Cardiac muscle cell (in vitro differentiated cells and primary cell): ENCODE measurements around the gene KCNMA1. TPM values are rescaled to one million over a fixed set of nuclear protein-coding genes. Genes with fewer than 3 reads are reported as not detected.
A peak's percentile ranks its signal among the peaks of the same experiment; 100 is the strongest.

ENCODE experiments used
- DNase-seq, 2 donors: peaks; one replicate each; pipeline versions ENCODE4 v3.0.0 to v3.0.0-alpha.2; 2010 to 2017; ENCODE audit warnings: low read depth in 1 of 2, low spot score in 1 of 2
- H3K27ac ChIP-seq: fragments of 200-600 bp; sonication (generic); 2 replicates; pipeline ENCODE4 v1.5.1; 2016
- H3K27me3 ChIP-seq: fragments of 200-600 bp; sonication (generic); 2 replicates; pipeline ENCODE4 v1.6.0; 2016; ENCODE audit warnings: control low read depth
- H3K36me3 ChIP-seq: fragments of 200-600 bp; sonication (generic); 2 replicates; pipeline ENCODE4 v1.5.1; 2016; ENCODE audit warnings: control low read depth
- H3K4me1 ChIP-seq: fragments of 200-600 bp; sonication (generic); 2 replicates; pipeline ENCODE4 v1.8.1; 2017; ENCODE audit warnings: low read depth, mild to moderate bottlenecking, mixed run types
- H3K4me3 ChIP-seq: fragments of 200-600 bp; sonication (generic); 2 replicates; pipeline ENCODE4 v1.5.1; 2016; ENCODE audit warnings: mild to moderate bottlenecking
- H3K9me3 ChIP-seq: fragments of 200-600 bp; sonication (generic); 2 replicates; pipeline ENCODE4 v1.5.1; 2017; ENCODE audit warnings: low read depth, mild to moderate bottlenecking, control low read depth
- CTCF ChIP-seq: IDR thresholded peaks from 2 replicates; pipeline ENCODE4 v1.5.1; 2012; ENCODE audit warnings: low read depth, mild to moderate bottlenecking, low read length
- polyA plus RNA-seq: library from polyadenylated mRNA; unstranded; fragments of >200 nt; fragmentation: Nextera tagmentation; extraction: Ambion mirVana; gene quantifications from 2 replicates; pipeline ENCODE4 v1.2.1, GENCODE V29; 2016
- total RNA-seq: library from RNA; depleted of rRNA; stranded (reverse); fragments of >200 nt; gene quantifications from 2 replicates; pipeline ENCODE4 v1.2.3, GENCODE V29; 2016

Gene KCNMA1
- total and polyA plus RNA-seq, 2 experiments from 2014 or later = 1.8 to 1.9 TPM

- Histone ChIP-seq H3K27me3 (no peaks in the 10 kb centered on the region), H3K27ac (no peak overlapping the region), H3K36me3 (no peaks in the 10 kb centered on the region), H3K9me3 (no peaks in the 10 kb centered on the region), H3K4me3 (no peak overlapping the region), H3K4me1 (no peaks in the 10 kb centered on the region)
- peak in 1 of 2 donors; percentile 73 for DNase-seq
- no peak for TF ChIP-seq CTCF
These were observed 131.9 kb downstream of the KCNMA1 start for GRCh38 chr10:77505431-77506334.

GRCh38 chr10:77504873-77505257, 132.7 kb downstream of the KCNMA1 start:
- Histone ChIP-seq H3K4me3 (no peak overlapping the region), H3K4me1 (no peaks in the 10 kb centered on the region), H3K36me3 (no peaks in the 10 kb centered on the region), H3K27ac (no peak overlapping the region), H3K27me3 (no peaks in the 10 kb centered on the region), H3K9me3 (no peaks in the 10 kb centered on the region)
- no peak for TF ChIP-seq CTCF
- DNase-seq = no peak

GRCh38 chr10:77504196-77504872, 133.3 kb downstream of the KCNMA1 start:
- H3K9me3 ChIP-seq = no peaks in the 10 kb centered on the region
- no peak overlapping the region for H3K27ac ChIP-seq
- no peak overlapping the region for H3K4me3 ChIP-seq
- H3K36me3 ChIP-seq = no peaks in the 10 kb centered on the region
- no peak for TF ChIP-seq CTCF
- no peaks in the 10 kb centered on the region for H3K27me3 ChIP-seq
- peak in 1 of 2 donors; percentile 68 for DNase-seq
- H3K4me1 ChIP-seq = no peaks in the 10 kb centered on the region

- Histone ChIP-seq H3K4me1 (no peaks in the 10 kb centered on the region), H3K27ac (no peak overlapping the region), H3K27me3 (no peaks in the 10 kb centered on the region), H3K9me3 (no peaks in the 10 kb centered on the region), H3K36me3 (no peaks in the 10 kb centered on the region), H3K4me3 (no peak overlapping the region)
- no peak for DNase-seq
- TF ChIP-seq CTCF = no peak
These were observed 135.8 kb downstream of the KCNMA1 start for GRCh38 chr10:77501846-77502261.

GRCh38 chr10:77501152-77501845, 136.3 kb downstream of the KCNMA1 start:
- no peaks in the 10 kb centered on the region for H3K9me3 ChIP-seq
- no peaks in the 10 kb centered on the region for H3K27me3 ChIP-seq
- TF ChIP-seq CTCF = no peak
- H3K36me3 ChIP-seq = no peaks in the 10 kb centered on the region
- peak in 1 of 2 donors; percentile 82 for DNase-seq
- no peak overlapping the region for H3K27ac ChIP-seq
- no peak overlapping the region for H3K4me3 ChIP-seq
- no peaks in the 10 kb centered on the region for H3K4me1 ChIP-seq
